NCI-H1694 (cell line): ENCODE data around the gene PPBP.

Experiments used
- DNase-seq: peaks from one replicate; lab custom pipeline; 2025; lab: John Stamatoyannopoulos, UW

PPBP gene

DNA sequence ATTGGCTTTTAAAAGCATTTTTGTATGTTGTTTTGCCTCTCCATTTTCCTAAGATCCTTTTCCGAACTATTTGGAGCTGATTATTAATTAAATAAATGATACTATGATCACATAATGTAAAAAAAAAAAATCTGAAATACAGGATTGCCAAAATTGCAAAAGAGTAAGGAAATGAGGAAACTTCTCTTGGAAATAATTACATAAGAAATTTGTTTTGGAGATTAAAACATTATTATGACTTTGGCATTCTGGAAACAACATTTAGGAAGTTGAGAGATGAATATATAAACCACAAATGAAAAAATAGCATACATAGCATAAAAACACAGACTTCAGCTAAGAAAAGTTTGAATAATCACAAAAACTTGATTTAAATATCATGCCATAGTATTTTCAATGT is 39.7 kb downstream of the PPBP start:
- DNase-seq, result no peak

DNA sequence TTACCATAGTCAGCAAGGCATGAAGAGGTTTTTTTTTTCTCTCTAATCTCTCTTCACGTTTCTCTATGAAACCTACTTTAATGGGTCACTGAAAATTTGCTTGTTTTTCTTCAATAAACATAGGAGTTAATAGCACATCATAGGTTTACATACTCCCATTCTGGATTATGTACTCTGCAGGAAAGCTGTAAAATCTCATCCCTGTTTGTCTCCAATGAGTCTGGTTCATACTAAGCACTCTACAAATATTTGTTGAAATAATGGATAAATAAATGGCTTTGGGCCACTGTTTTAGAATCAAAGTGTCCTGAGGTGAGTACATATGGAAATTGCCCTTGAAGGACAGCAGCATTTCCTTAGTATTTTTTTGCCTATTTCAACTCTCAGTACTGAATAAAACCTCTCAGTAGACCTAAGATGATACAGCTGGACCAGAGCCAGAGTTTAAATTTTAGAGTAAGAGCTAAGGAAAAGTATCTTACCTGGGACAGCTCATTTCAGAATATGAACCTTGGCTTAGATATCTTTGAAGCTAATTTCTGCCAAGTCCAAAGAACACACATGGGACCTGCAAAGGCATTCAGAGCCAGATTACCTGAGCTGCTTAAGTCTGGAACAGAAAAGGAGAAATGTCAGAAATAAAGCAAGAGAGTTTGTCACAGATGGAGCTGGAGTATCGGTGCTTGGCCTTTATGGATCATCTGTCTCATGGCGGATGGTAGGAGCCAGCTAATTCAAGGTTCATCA is 40.6 kb downstream of the PPBP start:
- DNase-seq, result no peak

DNA sequence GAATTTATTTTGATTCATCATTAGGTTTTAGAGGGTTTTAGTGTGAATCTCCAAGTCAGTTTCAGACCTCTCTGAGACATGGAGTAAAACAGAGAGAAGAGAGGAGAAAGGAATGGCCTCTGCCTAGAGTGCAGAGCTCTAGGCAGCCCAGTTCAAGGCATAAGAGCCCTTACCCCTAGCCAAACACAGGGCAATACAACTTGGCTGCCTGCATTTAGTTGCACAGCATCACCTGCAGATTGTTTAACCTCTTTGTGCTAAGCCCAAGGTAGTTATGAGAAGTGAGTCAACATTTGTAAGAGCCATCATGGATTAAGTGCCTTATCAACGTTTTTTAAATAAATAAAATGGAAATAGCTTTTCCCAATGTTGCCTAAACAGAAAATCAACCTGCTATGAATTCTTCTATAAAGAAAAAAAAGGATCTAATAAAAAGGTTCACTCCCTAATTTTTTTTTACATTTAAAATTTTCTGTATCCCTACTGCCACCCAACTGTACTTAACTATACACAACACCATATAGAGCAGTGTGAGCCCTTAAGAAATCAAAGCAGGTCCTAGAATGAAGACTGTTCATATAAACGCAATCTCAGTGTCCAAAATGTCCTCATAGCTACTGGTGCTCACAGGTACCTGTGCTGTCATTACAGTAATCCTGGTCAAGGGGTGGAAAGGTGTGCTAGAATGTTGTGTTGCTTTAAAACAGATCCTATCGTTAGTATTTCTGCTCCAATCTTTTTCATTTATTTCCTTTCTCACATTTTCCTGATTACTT is 42.1 kb downstream of the PPBP start:
- DNase-seq, result no peak

DNA sequence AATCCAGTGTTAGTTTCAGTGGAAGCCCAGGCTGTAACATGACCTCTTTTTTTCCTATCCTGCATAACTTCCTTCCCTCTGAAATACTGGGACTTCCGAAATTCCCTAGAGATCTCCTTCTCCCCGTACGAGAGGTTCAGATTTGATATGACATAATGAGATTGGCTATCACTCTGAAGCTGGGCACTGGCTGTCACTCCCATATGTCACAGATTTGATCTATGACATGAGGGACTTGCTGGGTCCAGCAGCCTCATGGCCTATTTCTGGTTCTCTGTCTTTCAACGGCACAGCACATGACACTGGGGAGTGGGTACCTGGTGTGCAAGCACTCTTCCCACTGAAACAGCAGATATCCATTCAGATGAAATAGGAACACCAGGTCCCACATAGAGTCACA is 42.9 kb downstream of the PPBP start:
- DNase-seq, result no peak

DNA sequence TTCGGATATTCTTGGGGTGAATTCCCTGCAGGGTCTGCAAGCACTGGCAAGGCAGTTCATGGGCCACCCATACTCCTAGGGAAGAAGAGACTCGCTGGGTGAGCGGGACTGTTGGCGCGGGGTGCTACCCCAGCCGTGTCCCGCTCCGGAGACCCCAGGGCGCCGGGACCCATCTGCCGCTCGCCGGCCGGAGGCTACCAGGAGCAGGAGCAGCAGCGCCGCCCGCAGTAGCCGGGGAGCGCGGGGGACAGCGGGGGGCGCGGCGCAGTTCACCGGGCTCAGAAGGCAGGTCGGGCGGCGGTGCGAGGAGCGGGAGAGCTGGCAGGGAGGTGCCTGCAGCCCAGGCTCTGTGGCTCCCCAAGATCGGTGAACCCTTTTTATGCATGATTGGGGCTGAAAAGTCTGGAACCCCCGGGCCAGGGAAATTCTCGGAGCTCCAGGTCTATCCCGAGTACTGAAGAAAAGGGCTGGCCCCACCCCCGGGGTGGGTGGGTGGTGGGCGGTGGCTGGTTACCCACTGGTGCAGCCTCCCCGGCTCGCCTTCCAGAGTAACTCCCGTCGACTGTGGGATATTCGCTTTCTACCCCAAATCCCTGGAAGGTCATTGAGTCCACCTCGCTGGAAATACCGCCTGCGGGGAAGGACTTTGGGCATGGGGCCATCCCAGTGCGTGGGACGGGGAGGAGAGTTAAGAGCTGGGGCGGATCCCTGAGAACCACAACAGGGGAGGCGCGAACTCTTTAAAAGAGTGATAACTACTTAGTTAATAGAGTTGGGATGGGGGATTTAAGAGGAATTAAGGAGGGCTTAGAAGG is 43.7 kb downstream of the PPBP start:
- DNase-seq, result no peak

DNA sequence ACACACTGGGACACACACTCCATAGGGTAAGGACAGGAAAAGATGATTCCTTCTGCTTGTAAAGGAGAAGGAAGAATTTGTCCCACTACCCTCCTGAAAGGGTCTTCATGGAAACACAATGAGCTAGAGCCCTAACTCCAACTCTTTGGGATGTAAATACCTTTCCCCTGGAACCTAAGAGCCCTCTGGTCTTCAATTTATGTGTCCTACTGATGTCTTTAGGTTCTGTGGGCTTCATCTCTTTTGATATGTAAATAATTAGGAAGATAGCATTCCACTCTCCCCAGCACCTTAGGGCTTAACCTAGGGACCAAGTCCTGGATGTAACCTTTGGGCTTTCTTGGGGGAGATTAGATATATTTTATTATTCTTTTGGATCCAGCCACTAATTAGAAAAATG is 44.4 kb downstream of the PPBP start:
- DNase-seq, result no peak

DNA sequence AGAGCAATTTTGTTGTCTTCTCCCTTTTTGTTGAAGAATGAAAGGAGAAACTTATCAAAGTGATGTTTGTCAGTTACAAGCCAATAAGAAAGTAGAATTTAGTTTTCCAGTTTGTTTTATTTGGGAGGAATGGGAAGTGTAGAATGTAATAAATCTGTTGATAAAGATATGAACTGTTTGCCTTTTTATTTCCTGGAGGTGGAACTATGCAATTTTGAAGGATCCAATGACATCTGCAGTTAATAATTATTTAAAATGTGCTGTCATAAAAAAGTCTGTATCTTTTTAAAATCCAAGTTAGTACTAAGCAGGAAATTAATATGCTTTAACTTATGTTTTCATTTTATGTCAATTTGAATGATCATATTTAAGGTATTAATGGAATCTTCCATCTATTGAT is 51.0 kb downstream of the PPBP start:
- no peak for DNase-seq
